ENCODE results near the gene WDFY3.

GRCh38 chr4:84914686-84915395 lies 51.6 kb downstream of the WDFY3 start:
- TF ChIP-seq, protein P1, sequence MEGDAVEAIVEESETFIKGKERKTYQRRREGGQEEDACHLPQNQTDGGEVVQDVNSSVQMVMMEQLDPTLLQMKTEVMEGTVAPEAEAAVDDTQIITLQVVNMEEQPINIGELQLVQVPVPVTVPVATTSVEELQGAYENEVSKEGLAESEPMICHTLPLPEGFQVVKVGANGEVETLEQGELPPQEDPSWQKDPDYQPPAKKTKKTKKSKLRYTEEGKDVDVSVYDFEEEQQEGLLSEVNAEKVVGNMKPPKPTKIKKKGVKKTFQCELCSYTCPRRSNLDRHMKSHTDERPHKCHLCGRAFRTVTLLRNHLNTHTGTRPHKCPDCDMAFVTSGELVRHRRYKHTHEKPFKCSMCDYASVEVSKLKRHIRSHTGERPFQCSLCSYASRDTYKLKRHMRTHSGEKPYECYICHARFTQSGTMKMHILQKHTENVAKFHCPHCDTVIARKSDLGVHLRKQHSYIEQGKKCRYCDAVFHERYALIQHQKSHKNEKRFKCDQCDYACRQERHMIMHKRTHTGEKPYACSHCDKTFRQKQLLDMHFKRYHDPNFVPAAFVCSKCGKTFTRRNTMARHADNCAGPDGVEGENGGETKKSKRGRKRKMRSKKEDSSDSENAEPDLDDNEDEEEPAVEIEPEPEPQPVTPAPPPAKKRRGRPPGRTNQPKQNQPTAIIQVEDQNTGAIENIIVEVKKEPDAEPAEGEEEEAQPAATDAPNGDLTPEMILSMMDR (IDR thresholded peaks at IDR 0.05; ENCODE audit: insufficient read depth, low read depth, low read length) = no peak
- no peak for TF ChIP-seq EZH2 (IDR thresholded peaks at IDR 0.05; ENCODE audit: insufficient read depth, low read length)
